PC-3 (cell line): ENCODE measurements around the gene C14orf119.

Experiments
- EZH2 ChIP-seq: fragments of 300-600 bp; sonication (generic); IDR thresholded peaks from one replicate; pipeline ENCODE4 v1.6.1; 2017; ENCODE audit warnings: antibody characterized with exemption, mild to moderate bottlenecking, low read length; ENCODE audit not compliant: unreplicated experiment
- EZH2phosphoT487 ChIP-seq: fragments of 300-600 bp; sonication (generic); IDR thresholded peaks from 2 replicates; pipeline ENCODE4 v1.6.1; 2018; ENCODE audit warnings: mild to moderate bottlenecking, antibody characterized with exemption, low read length, borderline replicate concordance
- TF ChIP-seq, protein P1 (sequence below): fragments of 300-600 bp; sonication (generic); conservative IDR thresholded peaks from 2 replicates; pipeline ENCODE4 v1.5.1; 2017; ENCODE audit warnings: antibody characterized with exemption, low read depth, mild to moderate bottlenecking, low read length

DNA sequence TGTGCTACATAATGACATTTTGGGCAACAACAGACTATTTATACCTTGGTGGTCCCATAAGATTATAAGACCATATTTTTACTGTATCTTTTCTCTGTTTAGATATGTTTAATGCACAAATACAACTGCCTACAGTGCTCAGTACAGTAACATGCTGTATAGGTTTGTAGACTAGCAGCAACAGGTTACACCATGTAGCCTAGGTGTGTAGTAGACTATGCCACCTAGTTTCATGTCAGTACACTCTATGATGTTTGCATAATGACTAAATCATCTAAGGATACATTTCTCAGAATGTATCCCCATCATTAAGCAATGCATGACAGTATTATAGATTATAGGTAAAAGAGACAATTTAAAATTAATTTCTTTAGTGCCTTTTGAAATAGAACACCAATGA lies 54.4 kb downstream of the C14orf119 start:
- TF ChIP-seq, protein P1, sequence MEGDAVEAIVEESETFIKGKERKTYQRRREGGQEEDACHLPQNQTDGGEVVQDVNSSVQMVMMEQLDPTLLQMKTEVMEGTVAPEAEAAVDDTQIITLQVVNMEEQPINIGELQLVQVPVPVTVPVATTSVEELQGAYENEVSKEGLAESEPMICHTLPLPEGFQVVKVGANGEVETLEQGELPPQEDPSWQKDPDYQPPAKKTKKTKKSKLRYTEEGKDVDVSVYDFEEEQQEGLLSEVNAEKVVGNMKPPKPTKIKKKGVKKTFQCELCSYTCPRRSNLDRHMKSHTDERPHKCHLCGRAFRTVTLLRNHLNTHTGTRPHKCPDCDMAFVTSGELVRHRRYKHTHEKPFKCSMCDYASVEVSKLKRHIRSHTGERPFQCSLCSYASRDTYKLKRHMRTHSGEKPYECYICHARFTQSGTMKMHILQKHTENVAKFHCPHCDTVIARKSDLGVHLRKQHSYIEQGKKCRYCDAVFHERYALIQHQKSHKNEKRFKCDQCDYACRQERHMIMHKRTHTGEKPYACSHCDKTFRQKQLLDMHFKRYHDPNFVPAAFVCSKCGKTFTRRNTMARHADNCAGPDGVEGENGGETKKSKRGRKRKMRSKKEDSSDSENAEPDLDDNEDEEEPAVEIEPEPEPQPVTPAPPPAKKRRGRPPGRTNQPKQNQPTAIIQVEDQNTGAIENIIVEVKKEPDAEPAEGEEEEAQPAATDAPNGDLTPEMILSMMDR = no peak
- TF ChIP-seq EZH2phosphoT487 = no peak
- no peak for TF ChIP-seq EZH2
